Activated T-helper 1 cell treated with anti-CD3 and anti-CD28 coated beads, Interleukin-12 subunit alpha, Interleukin-12 subunit beta, Interleukin-2, Interleukin-4 antibody, amounts not matched to agents 30 ng/mL and 10 ng/mL and 1 ng/mL, durations not matched to agents 14 hours and 24 hours and 36 hours (primary cell): ENCODE data around the gene PPIL1. TPM values are rescaled to one million over a fixed set of nuclear protein-coding genes. Genes with fewer than 3 reads are reported as not detected.

ENCODE experiments used
- DNase-seq: peaks from one replicate; pipeline ENCODE4 v3.0.0; 2021; ENCODE audit warnings: low spot score
- H3K27ac Mint-ChIP-seq: one replicate; pipeline ENCODE4 v1.8.0; 2021; ENCODE audit warnings: mild to moderate bottlenecking, mixed read lengths
- H3K27me3 Mint-ChIP-seq: one replicate; pipeline ENCODE4 v1.8.0; 2022; ENCODE audit warnings: mild to moderate bottlenecking, moderate library complexity, mixed read lengths; ENCODE audit not compliant: insufficient read depth
- H3K36me3 Mint-ChIP-seq: one replicate; pipeline ENCODE4 v1.8.0; 2021; ENCODE audit warnings: low read depth, mixed read lengths
- H3K4me1 Mint-ChIP-seq: one replicate; pipeline ENCODE4 v1.8.0; 2021; ENCODE audit warnings: low read depth, mixed read lengths
- H3K4me3 Mint-ChIP-seq: one replicate; pipeline ENCODE4 v1.8.0; 2021; ENCODE audit warnings: mild to moderate bottlenecking, moderate library complexity, mixed read lengths
- H3K9me3 Mint-ChIP-seq: one replicate; pipeline ENCODE4 v1.8.0; 2021; ENCODE audit warnings: mixed read lengths
- intact Hi-C: fragments of 100-400 bp; cut with micrococcal nuclease; formaldehyde crosslinking; loops from one replicate; pipeline ENCODE4 v1.15.1; 2024
- total RNA-seq: library from RNA; stranded (reverse); gene quantifications from 2 replicates; pipeline ENCODE4 v1.2.3, GENCODE V29; 2022

The PPIL1 gene
- total RNA-seq, 1 donor from 2014 or later, result 60.2 TPM

DNA sequence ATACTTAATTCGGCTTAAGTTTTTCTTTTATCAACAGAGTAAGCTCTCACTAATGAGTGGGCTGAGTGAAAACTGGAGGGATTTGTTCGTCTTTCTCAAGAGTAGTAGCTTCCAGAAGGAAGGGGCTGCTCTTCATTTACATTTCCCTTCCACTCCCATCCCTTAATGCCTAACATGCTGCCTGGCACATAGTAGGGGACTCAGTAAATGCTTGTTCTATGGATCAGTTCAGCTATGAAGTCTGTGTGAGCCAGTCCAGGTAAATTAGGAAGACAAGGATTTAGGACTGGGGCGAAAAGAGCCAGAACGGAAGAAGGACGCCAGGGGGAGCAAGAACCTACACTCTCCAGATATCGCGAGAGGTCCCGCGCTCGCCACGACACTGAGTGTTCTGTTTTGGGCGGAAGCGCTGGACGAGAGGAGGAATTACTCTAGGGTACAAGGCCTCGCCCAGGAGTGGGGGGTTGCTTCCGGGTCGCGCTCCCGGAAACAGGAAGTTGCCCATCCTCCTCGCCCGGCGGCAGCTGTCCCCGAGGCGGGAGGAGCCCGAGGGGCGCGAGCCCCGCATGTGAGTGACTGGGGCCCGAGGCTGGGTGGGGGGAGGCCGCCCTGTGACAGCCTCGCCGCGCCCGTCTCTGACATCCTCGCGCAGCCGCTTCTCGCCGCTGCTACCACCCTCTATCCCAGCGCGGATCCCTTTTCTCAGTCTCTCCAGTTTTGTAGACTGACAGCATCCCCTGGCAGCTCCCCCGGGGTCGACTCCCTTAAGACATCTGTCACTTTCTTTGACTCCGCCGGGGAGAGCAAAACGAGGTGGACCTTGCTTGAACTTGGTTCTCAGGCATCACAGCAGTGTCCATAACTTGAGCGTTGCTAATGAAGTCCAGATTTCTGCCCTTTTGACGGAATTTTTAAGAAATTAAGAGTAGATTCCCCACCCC lies 11.1 kb upstream of the PPIL1 start, which contains the start of gene C6orf89:
Gene C6orf89 (plus strand): TSS at position 492 of the 941 bp plus-strand sequence. CDS start 13,493 bp downstream, outside the sequence.
- H3K4me3 Mint-ChIP-seq, result peak within 1 kb of the TSS; percentile 91
- intact Hi-C loops, result loop anchor here (1.0 to 2.0 kb wide), 10 partner anchors 10 to 325 kb away; partner anchors contain the start of gene MTCH1
- H3K27me3 Mint-ChIP-seq, result no peaks in the 10 kb centered on the region
- H3K9me3 Mint-ChIP-seq, result no peaks in the 10 kb centered on the region
- H3K27ac Mint-ChIP-seq, result peak within 1 kb of the TSS; percentile 82
- peak; percentile 94 for DNase-seq
- peaks cover 4% of the 10 kb centered on the region for H3K36me3 Mint-ChIP-seq
- H3K4me1 Mint-ChIP-seq, result peaks cover 37% of the 10 kb centered on the region

GRCh38 chr6:36884610-36885009 lies 10.0 kb upstream of the PPIL1 start:
- H3K4me3 Mint-ChIP-seq, result no peak overlapping the region
- peaks cover 4% of the 10 kb centered on the region for H3K36me3 Mint-ChIP-seq
- no peaks in the 10 kb centered on the region for H3K9me3 Mint-ChIP-seq
- peaks cover 37% of the 10 kb centered on the region for H3K4me1 Mint-ChIP-seq
- no peaks in the 10 kb centered on the region for H3K27me3 Mint-ChIP-seq
- H3K27ac Mint-ChIP-seq, result no peak overlapping the region
- intact Hi-C loops, result loop anchor here (1.0 to 2.0 kb wide), 10 partner anchors 9 to 326 kb away; partner anchors contain the start of gene MTCH1
- no peak for DNase-seq

DNA sequence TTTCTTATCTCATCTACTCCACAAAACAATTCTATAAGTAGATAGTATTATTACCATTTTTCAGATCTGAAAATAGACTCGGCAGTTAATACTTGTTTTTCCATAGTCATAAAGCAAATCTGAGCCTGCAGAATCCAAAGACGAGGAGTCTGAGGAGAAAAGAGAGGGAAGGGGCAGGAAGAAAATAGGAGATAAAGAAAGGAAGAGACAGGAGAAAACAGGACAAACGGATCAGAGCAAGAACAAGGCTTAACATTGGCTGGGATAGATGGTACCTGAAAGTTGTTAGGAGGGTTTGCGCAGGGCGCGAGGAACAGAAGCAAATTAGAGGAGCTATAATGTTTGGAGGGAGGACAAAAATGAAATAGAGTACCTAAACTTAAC lies 639 bp upstream of the PPIL1 start:
- DNase-seq, result no peak
- Mint-ChIP-seq H3K4me3 (peak overlapping the region; percentile 93), H3K27me3 (peaks cover 2% of the 10 kb centered on the region), H3K36me3 (peaks cover 11% of the 10 kb centered on the region), H3K4me1 (peaks cover 42% of the 10 kb centered on the region), H3K27ac (peak overlapping the region; percentile 99), H3K9me3 (no peaks in the 10 kb centered on the region)
- intact Hi-C loops, result loop anchor here (1.0 kb wide), 2 partner anchors 10 to 111 kb away; partner anchors contain the start of genes C6orf89 and MTCH1

GRCh38 chr6:36873612-36874442 lies 776 bp downstream of the PPIL1 start:
- Mint-ChIP-seq H3K9me3 (no peaks in the 10 kb centered on the region), H3K27me3 (peaks cover 2% of the 10 kb centered on the region), H3K36me3 (peaks cover 20% of the 10 kb centered on the region), H3K4me1 (peaks cover 47% of the 10 kb centered on the region), H3K27ac (peak overlapping the region; percentile 89), H3K4me3 (peak overlapping the region; percentile 93)
- no peak for DNase-seq
- intact Hi-C loops, result loop anchor here (1.0 to 5.0 kb wide), 5 partner anchors 38 to 192 kb away; partner anchors contain the start of gene RAB44

- no peaks in the 10 kb centered on the region for H3K9me3 Mint-ChIP-seq
Measured at GRCh38 chr6:36873115-36873514, 1.5 kb downstream of the PPIL1 start.

GRCh38 chr6:36871686-36872085 lies 2.9 kb downstream of the PPIL1 start:
- H3K4me3 Mint-ChIP-seq, result no peak overlapping the region
- peaks cover 64% of the 10 kb centered on the region for H3K4me1 Mint-ChIP-seq

More at GRCh38 chr6:36873115-36873514, 1.5 kb downstream of the PPIL1 start:
- Mint-ChIP-seq H3K27ac (peak overlapping the region; percentile 89), H3K4me3 (peak overlapping the region; percentile 93), H3K36me3 (peaks cover 23% of the 10 kb centered on the region), H3K27me3 (peaks cover 2% of the 10 kb centered on the region), H3K4me1 (peaks cover 49% of the 10 kb centered on the region)
- intact Hi-C loops, result loop anchor here (1.0 to 5.0 kb wide), 3 partner anchors 107 to 191 kb away; partner anchors contain the start of gene RAB44
- no peak for DNase-seq

GRCh38 chr6:36867471-36868224 lies 7.0 kb downstream of the PPIL1 start:
- Mint-ChIP-seq H3K27me3 (no peaks in the 10 kb centered on the region), H3K36me3 (peaks cover 63% of the 10 kb centered on the region), H3K27ac (no peak overlapping the region), H3K4me1 (peaks cover 64% of the 10 kb centered on the region), H3K9me3 (no peaks in the 10 kb centered on the region), H3K4me3 (no peak overlapping the region)
- intact Hi-C loops, result no loop called here
- DNase-seq, result no peak

More at GRCh38 chr6:36871686-36872085, 2.9 kb downstream of the PPIL1 start:
- Mint-ChIP-seq H3K9me3 (no peaks in the 10 kb centered on the region), H3K27ac (no peak overlapping the region), H3K36me3 (peaks cover 34% of the 10 kb centered on the region), H3K27me3 (peaks cover 2% of the 10 kb centered on the region)
- no peak for DNase-seq
- intact Hi-C loops, result loop anchor here (2.0 to 5.0 kb wide), 3 partner anchors 13 to 189 kb away; partner anchors contain the start of genes C6orf89 and RAB44

GRCh38 chr6:36865835-36866234 lies 8.8 kb downstream of the PPIL1 start:
- Mint-ChIP-seq H3K27ac (no peak overlapping the region), H3K36me3 (peaks cover 65% of the 10 kb centered on the region), H3K9me3 (no peaks in the 10 kb centered on the region), H3K4me3 (no peak overlapping the region), H3K4me1 (peaks cover 63% of the 10 kb centered on the region), H3K27me3 (no peaks in the 10 kb centered on the region)
- intact Hi-C loops, result no loop called here
- no peak for DNase-seq

DNA sequence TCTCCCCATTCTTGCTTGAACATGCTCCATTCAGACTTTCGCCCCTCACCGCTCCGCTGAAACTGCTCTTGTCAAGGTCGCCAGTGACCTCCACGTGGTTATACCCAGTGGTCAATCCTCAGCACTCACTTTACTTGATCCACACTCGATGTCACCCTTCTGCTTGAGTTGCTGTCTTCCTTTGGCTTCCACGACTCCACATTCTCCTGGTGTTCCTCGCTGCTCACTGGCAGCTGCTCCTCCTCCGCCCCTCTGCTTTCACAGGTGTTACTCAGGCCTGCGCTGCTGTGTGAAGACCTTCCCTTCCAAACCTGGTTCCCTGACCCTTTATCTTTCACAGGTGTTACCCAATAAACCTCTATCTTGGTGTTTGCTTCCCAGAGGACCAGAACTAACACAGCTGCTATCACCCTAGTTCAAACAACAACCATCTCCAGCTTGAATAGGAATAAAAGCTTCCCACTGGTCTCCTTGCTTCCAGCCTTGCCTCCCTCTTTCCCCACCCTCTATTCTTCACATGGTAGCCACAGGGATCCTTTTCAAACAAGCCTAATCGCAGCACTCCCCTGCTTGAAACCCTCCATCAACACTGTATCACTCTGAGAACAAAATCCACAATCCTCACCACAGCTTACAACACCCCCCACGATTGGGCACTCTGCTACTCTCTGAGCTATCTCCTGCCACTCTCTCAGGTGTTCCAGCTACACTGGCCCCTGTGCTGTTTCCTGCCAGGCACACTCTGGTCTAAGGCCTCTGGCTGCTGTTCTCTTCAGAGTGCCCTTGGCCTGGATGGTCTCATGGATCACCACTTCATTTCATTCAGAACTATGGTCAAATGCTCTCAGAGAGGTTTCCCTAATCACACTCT lies 10.7 kb downstream of the PPIL1 start:
- H3K27me3 Mint-ChIP-seq, result no peaks in the 10 kb centered on the region

GRCh38 chr6:36862848-36863382 lies 11.7 kb downstream of the PPIL1 start:
- no peak overlapping the region for H3K27ac Mint-ChIP-seq
- no peak overlapping the region for H3K4me3 Mint-ChIP-seq
- intact Hi-C loops, result no loop called here
- peaks cover 54% of the 10 kb centered on the region for H3K4me1 Mint-ChIP-seq
- no peaks in the 10 kb centered on the region for H3K27me3 Mint-ChIP-seq
- no peaks in the 10 kb centered on the region for H3K9me3 Mint-ChIP-seq
- H3K36me3 Mint-ChIP-seq, result peaks cover 59% of the 10 kb centered on the region
- DNase-seq, result no peak

More for the DNA sequence above, 10.7 kb downstream of the PPIL1 start:
- Mint-ChIP-seq H3K27ac (no peak overlapping the region), H3K4me1 (peaks cover 58% of the 10 kb centered on the region), H3K4me3 (no peak overlapping the region), H3K9me3 (no peaks in the 10 kb centered on the region), H3K36me3 (peaks cover 60% of the 10 kb centered on the region)
- intact Hi-C loops, result no loop called here
- no peak for DNase-seq
